Measurements from ENCODE around the gene NR4A2. TPM values are rescaled to one million over a fixed set of nuclear protein-coding genes. Genes with fewer than 3 reads are reported as not detected.

NR4A2 gene
- total RNA-seq, 1 experiment from 2014 or later = 0.85 TPM

GRCh38 chr2:156343940-156344301 lies 11.4 kb upstream of the NR4A2 start:
- Histone ChIP-seq H3K9me3 (ENCODE audit: control insufficient read depth, insufficient read depth, low read depth, low read length) (no peaks in the 10 kb centered on the region), H3K27me3 (ENCODE audit: control insufficient read depth, insufficient read depth, low read length) (no peaks in the 10 kb centered on the region), H3K36me3 (ENCODE audit: control insufficient read depth, insufficient read depth, low read length) (no peaks in the 10 kb centered on the region), H3K27ac (ENCODE audit: low read length) (no peak overlapping the region), H3K4me3 (ENCODE audit: low read depth in 2 of 2, low read length in 2 of 2) (no peak overlapping the region), H3K4me1 (ENCODE audit: control insufficient read depth, insufficient read depth, low read length) (peaks cover 12% of the 10 kb centered on the region)
- DNase-seq (ENCODE audit: low read depth, low spot score) (no peak), ATAC-seq (no peak)
- ChIA-PET CTCF (no interaction called here), POLR2A (no interaction called here)
- intact Hi-C loops (cut with micrococcal nuclease; ENCODE audit: unreplicated experiment) = loop anchor here (5.0 kb wide), 1 partner anchor 58 kb away; no protein-coding TSS in a partner anchor
- in situ Hi-C loops (cut with HindIII; ENCODE audit: low pct_unique_long_range_greater_than_20kb, low sequenced_read_pairs) = no loop called here
- TF ChIP-seq TCF7L2 (IDR thresholded peaks at IDR 0.05; ENCODE audit: low read depth, low read length) (no peak), SIN3A (IDR thresholded peaks at IDR 0.05; ENCODE audit: borderline replicate concordance, insufficient read depth, low read depth, low read length) (no peak), POLR2AphosphoS5 (IDR thresholded peaks at IDR 0.05; ENCODE audit: low read depth, low read length) (no peak), REST (IDR thresholded peaks at IDR 0.05; ENCODE audit: insufficient read depth in 1 of 2, low read depth in 2 of 2, low read length in 1 of 2) (no peak)
- TF ChIP-seq, protein P1, sequence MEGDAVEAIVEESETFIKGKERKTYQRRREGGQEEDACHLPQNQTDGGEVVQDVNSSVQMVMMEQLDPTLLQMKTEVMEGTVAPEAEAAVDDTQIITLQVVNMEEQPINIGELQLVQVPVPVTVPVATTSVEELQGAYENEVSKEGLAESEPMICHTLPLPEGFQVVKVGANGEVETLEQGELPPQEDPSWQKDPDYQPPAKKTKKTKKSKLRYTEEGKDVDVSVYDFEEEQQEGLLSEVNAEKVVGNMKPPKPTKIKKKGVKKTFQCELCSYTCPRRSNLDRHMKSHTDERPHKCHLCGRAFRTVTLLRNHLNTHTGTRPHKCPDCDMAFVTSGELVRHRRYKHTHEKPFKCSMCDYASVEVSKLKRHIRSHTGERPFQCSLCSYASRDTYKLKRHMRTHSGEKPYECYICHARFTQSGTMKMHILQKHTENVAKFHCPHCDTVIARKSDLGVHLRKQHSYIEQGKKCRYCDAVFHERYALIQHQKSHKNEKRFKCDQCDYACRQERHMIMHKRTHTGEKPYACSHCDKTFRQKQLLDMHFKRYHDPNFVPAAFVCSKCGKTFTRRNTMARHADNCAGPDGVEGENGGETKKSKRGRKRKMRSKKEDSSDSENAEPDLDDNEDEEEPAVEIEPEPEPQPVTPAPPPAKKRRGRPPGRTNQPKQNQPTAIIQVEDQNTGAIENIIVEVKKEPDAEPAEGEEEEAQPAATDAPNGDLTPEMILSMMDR (IDR thresholded peaks at IDR 0.05) = no peak
- BruUV-seq (replicated peaks) = no TSS peak

DNA sequence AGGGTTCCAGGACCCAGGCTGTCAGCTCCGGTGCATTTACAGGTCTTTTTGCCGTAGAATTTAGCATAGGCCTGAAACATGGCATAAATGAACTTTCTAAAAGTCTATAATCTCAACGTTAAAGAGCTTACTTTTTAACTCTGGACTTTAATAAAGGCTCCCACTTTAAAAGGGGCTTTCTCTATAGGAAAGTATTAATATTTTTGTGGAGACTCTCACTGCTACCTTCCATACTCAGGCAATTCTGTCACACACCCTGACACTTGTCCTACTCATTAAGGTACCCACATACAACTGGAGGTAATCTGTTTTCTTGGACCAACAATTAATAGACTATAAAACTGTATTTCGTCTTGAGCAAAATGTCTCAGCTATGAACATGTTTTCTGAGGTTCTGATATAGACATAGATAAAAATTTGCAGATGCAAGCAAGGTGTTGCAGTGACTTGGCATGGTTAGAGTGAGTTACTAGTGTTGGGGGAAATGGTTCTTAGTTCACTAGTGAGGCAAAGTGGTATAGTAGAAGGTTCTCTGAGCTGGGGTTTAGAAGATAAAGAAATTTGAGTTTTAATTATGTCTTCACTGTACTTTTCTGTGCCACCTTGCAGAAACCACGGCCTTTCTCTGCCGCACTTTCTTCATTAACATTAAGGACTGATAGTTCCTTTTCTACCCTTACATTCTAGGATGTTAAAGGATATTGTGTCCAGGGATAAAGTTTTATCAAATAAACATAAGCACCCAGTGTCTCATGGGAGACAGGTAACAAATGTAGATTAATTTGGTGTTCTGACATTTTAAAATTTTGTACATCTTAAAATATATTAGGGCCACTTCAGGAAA lies 10.8 kb upstream of the NR4A2 start:
- TF ChIP-seq, protein P1 (IDR thresholded peaks at IDR 0.05) = no peak
- TF ChIP-seq TCF7L2 (IDR thresholded peaks at IDR 0.05; ENCODE audit: low read depth, low read length) (no peak), REST (IDR thresholded peaks at IDR 0.05; ENCODE audit: insufficient read depth in 1 of 2, low read depth in 2 of 2, low read length in 1 of 2) (no peak), SIN3A (IDR thresholded peaks at IDR 0.05; ENCODE audit: borderline replicate concordance, insufficient read depth, low read depth, low read length) (no peak), POLR2AphosphoS5 (IDR thresholded peaks at IDR 0.05; ENCODE audit: low read depth, low read length) (no peak)
- Histone ChIP-seq H3K4me1 (ENCODE audit: control insufficient read depth, insufficient read depth, low read length) (peaks cover 14% of the 10 kb centered on the region), H3K4me3 (ENCODE audit: low read depth in 2 of 2, low read length in 2 of 2) (peak overlapping the region; percentile 86 to 95), H3K27me3 (ENCODE audit: control insufficient read depth, insufficient read depth, low read length) (no peaks in the 10 kb centered on the region), H3K9me3 (ENCODE audit: control insufficient read depth, insufficient read depth, low read depth, low read length) (no peaks in the 10 kb centered on the region), H3K36me3 (ENCODE audit: control insufficient read depth, insufficient read depth, low read length) (no peaks in the 10 kb centered on the region), H3K27ac (ENCODE audit: low read length) (peak overlapping the region; percentile 79)
- intact Hi-C loops (cut with micrococcal nuclease; ENCODE audit: unreplicated experiment) (loop anchor here (5.0 kb wide), 1 partner anchor 59 kb away; no protein-coding TSS in a partner anchor), in situ Hi-C loops (cut with HindIII; ENCODE audit: low pct_unique_long_range_greater_than_20kb, low sequenced_read_pairs) (no loop called here)
- ATAC-seq (no peak), DNase-seq (ENCODE audit: low read depth, low spot score) (no peak)
- ChIA-PET CTCF (interaction anchor here (1.1 kb wide), 1 partner anchor 9 kb away, joined by 19 read pairs; no protein-coding TSS in a partner anchor), POLR2A (no interaction called here)
- TSS peak; percentile 93 for BruUV-seq (replicated peaks)
